K562 (cell line): ENCODE data around the gene CSNK1D. TPM values are rescaled to one million over a fixed set of nuclear protein-coding genes. Genes with fewer than 3 reads are reported as not detected.

Source experiments
- SMARCC2 ChIP-seq: fragments of 450-650 bp; IDR thresholded peaks from 2 replicates; pipeline ENCODE4 v1.6.1; 2017; ENCODE audit warnings: antibody characterized with exemption, moderate library complexity, mild to moderate bottlenecking, low read depth
- SREBF2 ChIP-seq: sonication (generic); formaldehyde crosslinking; IDR thresholded peaks from 2 replicates; pipeline ENCODE4 v1.4.0; 2020; ENCODE audit warnings: mild to moderate bottlenecking, missing genetic modification reagents
- ZBTB17 ChIP-seq: fragments of 450-650 bp; formaldehyde crosslinking; IDR thresholded peaks from 2 replicates; pipeline ENCODE4 v1.4.0; 2020; ENCODE audit warnings: mild to moderate bottlenecking
- ZNF133 ChIP-seq: fragments of 250-450 bp; sonication (Bioruptor Pico); IDR thresholded peaks from 2 replicates; pipeline ENCODE4 v1.4.0; 2020; ENCODE audit warnings: mild to moderate bottlenecking
- ZNF764 ChIP-seq: fragments of 250-450 bp; sonication (Bioruptor Pico); IDR thresholded peaks from 2 replicates; pipeline ENCODE4 v1.4.0; 2020; ENCODE audit warnings: low read depth, mild to moderate bottlenecking, moderate library complexity
- polyA plus RNA-seq, 8 experiments: library from polyadenylated mRNA; depleted of rRNA in 4 of 8; stranded (reverse) in 5 of 8; unstranded in 3 of 8; fragments of >200 nt; fragmentation: Nextera tagmentation in 2 of 8; fragmentation: Illumina TruSeq in 1 of 8; extraction: Ambion mirVana in 2 of 8; extraction: Trizol in 1 of 8; gene quantifications; 2 replicates each; pipeline versions ENCODE4 v1.2.1 to v1.2.3, GENCODE V29; 2011 to 2014; ENCODE audit warnings: inconsistent platforms in 1 of 8, missing spikeins in 1 of 8
- total RNA-seq, 7 experiments: library from RNA; depleted of rRNA in 6 of 7; stranded (reverse); fragments of >200 nt in 6 of 7; fragmentation: Illumina TruSeq in 2 of 7; extraction: Trizol in 2 of 7; gene quantifications; 2 replicates each; pipeline versions ENCODE4 v1.2.1 to v1.2.3, GENCODE V29; 2011 to 2021; ENCODE audit warnings: low replicate concordance in 1 of 7
- TF ChIP-seq, protein P1 (sequence below), 2 experiments: fragments of 450-650 bp; formaldehyde crosslinking in 1 of 2; IDR thresholded peaks; 2 replicates each; pipeline versions ENCODE4 v1.4.0 to v1.6.1; 2014 to 2020; ENCODE audit warnings: mild to moderate bottlenecking in 2 of 2, borderline replicate concordance in 1 of 2, low read depth in 1 of 2
- TF ChIP-seq, protein P2 (sequence below): IDR thresholded peaks from 2 replicates; pipeline ENCODE4 v1.6.1; 2011; ENCODE audit not compliant: insufficient read length; ENCODE audit errors: extremely low read depth
- TF ChIP-seq, protein P3 (sequence below): fragments of 250-450 bp; sonication (Bioruptor Pico); IDR thresholded peaks from 2 replicates; pipeline ENCODE4 v1.9.0; 2021; ENCODE audit warnings: mild to moderate bottlenecking, inconsistent platforms
- TF ChIP-seq, protein P4 (sequence below), 3 experiments: fragments of 200-800 bp in 1 of 3; fragments of 250-450 bp in 1 of 3; fragments of 450-650 bp in 1 of 3; sonication (Bioruptor Pico) in 1 of 3; sonication (Bioruptor generic) in 1 of 3; formaldehyde crosslinking in 1 of 3; IDR thresholded peaks; 2 replicates each; pipeline versions ENCODE4 v1.6.1 to v1.8.0; 2016 to 2022; ENCODE audit warnings: mild to moderate bottlenecking in 2 of 3, missing genetic modification characterization in 2 of 3, missing compliant biosample characterization in 1 of 3, moderate library complexity in 1 of 3

Gene CSNK1D
- total and polyA plus RNA-seq, 9 of the 15 experiments (the other 6 are each of a cell fraction or from before 2014, with no cell fraction given), result 6.5 to 133 (median 41.3) TPM

DNA sequence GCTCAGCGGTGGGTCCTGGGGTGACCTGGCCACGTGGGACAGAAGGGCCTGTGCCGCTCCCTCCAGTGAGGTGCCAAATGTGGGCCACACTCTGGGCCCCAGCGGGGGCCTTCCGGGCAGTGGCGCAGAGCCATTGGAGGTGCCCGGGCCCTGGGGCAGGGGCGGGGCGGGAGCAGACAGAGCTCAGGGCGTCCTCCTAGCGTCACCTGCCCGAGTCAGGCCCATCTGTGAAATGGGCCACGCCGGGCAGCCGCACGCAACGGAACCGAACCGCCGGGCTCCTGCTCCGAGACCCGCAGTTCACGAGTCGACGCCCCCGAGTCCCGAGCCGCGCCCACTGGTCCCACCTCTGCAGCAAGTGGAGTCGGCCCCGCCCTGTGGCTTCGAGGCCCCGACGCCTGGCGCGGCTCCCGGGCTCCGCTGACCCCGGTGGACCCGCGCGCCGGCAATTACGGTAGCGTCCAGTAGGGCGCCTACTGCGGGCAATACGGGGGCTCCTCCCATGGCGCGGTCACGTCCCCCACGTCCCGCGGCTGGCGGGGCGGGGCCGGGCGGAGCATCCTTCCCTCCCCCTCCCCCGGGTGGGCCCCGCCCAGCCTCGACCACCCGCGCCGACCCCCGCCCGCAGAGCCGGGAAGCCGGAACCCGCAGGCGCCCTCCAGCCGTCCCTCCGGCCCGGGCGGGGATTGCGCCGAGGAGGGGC lies 42.7 kb downstream of the CSNK1D start (continued):
- TF ChIP-seq, protein P1, sequence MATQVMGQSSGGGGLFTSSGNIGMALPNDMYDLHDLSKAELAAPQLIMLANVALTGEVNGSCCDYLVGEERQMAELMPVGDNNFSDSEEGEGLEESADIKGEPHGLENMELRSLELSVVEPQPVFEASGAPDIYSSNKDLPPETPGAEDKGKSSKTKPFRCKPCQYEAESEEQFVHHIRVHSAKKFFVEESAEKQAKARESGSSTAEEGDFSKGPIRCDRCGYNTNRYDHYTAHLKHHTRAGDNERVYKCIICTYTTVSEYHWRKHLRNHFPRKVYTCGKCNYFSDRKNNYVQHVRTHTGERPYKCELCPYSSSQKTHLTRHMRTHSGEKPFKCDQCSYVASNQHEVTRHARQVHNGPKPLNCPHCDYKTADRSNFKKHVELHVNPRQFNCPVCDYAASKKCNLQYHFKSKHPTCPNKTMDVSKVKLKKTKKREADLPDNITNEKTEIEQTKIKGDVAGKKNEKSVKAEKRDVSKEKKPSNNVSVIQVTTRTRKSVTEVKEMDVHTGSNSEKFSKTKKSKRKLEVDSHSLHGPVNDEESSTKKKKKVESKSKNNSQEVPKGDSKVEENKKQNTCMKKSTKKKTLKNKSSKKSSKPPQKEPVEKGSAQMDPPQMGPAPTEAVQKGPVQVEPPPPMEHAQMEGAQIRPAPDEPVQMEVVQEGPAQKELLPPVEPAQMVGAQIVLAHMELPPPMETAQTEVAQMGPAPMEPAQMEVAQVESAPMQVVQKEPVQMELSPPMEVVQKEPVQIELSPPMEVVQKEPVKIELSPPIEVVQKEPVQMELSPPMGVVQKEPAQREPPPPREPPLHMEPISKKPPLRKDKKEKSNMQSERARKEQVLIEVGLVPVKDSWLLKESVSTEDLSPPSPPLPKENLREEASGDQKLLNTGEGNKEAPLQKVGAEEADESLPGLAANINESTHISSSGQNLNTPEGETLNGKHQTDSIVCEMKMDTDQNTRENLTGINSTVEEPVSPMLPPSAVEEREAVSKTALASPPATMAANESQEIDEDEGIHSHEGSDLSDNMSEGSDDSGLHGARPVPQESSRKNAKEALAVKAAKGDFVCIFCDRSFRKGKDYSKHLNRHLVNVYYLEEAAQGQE (IDR thresholded peaks at IDR 0.05; ENCODE audit: borderline replicate concordance), result peak; percentile 40; the same call in 1 of the 2 replicates
- TF ChIP-seq, protein P1 (CRISPR knock-in tag; IDR thresholded peaks at IDR 0.05; ENCODE audit: low read depth), result no peak
- TF ChIP-seq ZNF764 (no peak), ZBTB17 (peak; percentile 70; the same call in 1 of the 2 replicates), SMARCC2 (no peak), SREBF2 (CRISPR knock-in tag) (no peak), ZNF133 (CRISPR knock-in tag) (no peak)
- TF ChIP-seq, protein P2, sequence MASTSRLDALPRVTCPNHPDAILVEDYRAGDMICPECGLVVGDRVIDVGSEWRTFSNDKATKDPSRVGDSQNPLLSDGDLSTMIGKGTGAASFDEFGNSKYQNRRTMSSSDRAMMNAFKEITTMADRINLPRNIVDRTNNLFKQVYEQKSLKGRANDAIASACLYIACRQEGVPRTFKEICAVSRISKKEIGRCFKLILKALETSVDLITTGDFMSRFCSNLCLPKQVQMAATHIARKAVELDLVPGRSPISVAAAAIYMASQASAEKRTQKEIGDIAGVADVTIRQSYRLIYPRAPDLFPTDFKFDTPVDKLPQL, result no peak
- TF ChIP-seq, protein P3, sequence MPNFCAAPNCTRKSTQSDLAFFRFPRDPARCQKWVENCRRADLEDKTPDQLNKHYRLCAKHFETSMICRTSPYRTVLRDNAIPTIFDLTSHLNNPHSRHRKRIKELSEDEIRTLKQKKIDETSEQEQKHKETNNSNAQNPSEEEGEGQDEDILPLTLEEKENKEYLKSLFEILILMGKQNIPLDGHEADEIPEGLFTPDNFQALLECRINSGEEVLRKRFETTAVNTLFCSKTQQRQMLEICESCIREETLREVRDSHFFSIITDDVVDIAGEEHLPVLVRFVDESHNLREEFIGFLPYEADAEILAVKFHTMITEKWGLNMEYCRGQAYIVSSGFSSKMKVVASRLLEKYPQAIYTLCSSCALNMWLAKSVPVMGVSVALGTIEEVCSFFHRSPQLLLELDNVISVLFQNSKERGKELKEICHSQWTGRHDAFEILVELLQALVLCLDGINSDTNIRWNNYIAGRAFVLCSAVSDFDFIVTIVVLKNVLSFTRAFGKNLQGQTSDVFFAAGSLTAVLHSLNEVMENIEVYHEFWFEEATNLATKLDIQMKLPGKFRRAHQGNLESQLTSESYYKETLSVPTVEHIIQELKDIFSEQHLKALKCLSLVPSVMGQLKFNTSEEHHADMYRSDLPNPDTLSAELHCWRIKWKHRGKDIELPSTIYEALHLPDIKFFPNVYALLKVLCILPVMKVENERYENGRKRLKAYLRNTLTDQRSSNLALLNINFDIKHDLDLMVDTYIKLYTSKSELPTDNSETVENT (CRISPR knock-in tag), result no peak
- TF ChIP-seq, protein P4, sequence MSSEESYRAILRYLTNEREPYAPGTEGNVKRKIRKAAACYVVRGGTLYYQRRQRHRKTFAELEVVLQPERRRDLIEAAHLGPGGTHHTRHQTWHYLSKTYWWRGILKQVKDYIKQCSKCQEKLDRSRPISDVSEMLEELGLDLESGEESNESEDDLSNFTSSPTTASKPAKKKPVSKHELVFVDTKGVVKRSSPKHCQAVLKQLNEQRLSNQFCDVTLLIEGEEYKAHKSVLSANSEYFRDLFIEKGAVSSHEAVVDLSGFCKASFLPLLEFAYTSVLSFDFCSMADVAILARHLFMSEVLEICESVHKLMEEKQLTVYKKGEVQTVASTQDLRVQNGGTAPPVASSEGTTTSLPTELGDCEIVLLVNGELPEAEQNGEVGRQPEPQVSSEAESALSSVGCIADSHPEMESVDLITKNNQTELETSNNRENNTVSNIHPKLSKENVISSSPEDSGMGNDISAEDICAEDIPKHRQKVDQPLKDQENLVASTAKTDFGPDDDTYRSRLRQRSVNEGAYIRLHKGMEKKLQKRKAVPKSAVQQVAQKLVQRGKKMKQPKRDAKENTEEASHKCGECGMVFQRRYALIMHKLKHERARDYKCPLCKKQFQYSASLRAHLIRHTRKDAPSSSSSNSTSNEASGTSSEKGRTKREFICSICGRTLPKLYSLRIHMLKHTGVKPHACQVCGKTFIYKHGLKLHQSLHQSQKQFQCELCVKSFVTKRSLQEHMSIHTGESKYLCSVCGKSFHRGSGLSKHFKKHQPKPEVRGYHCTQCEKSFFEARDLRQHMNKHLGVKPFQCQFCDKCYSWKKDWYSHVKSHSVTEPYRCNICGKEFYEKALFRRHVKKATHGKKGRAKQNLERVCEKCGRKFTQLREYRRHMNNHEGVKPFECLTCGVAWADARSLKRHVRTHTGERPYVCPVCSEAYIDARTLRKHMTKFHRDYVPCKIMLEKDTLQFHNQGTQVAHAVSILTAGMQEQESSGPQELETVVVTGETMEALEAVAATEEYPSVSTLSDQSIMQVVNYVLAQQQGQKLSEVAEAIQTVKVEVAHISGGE (CRISPR knock-in tag; IDR thresholded peaks at IDR 0.05), result peak in 1 of 3 experiments; percentile 79; a peak in 1 of 6 replicates
